Endodermal cell (in vitro differentiated cells): ENCODE measurements around the gene IGSF3. TPM values are rescaled to one million over a fixed set of nuclear protein-coding genes. Genes with fewer than 3 reads are reported as not detected.

ENCODE experiments used
- DNase-seq: peaks from one replicate; pipeline ENCODE4 v3.0.0-alpha.2; 2017
- H3K27ac ChIP-seq: 2 replicates; pipeline ENCODE4 v1.5.1; 2013; ENCODE audit warnings: mild to moderate bottlenecking, low read depth, low read length, moderate library complexity
- H3K27me3 ChIP-seq: 2 replicates; pipeline ENCODE4 v1.6.1; 2013; ENCODE audit warnings: mild to moderate bottlenecking, low read length, moderate library complexity; ENCODE audit not compliant: insufficient read depth, control insufficient read depth, poor library complexity, severe bottlenecking
- H3K36me3 ChIP-seq: 2 replicates; pipeline ENCODE4 v1.7.0; 2013; ENCODE audit warnings: mild to moderate bottlenecking, low read length, moderate library complexity; ENCODE audit not compliant: control insufficient read depth, insufficient read depth
- H3K4me1 ChIP-seq: one replicate; pipeline ENCODE4 v1.7.0; 2013; ENCODE audit warnings: low read length; ENCODE audit not compliant: control insufficient read depth, insufficient read depth
- H3K4me3 ChIP-seq: 2 replicates; pipeline ENCODE4 v1.5.1; 2013; ENCODE audit warnings: mild to moderate bottlenecking, low read length, moderate library complexity
- H3K9ac ChIP-seq: 2 replicates; pipeline ENCODE4 v1.6.1; 2013; ENCODE audit warnings: mild to moderate bottlenecking, low read length, moderate library complexity; ENCODE audit not compliant: poor library complexity, severe bottlenecking; ENCODE audit errors: extremely low read depth
- H3K9me3 ChIP-seq: 2 replicates; pipeline ENCODE4 v1.6.1; 2013; ENCODE audit warnings: mild to moderate bottlenecking, low read length, moderate library complexity; ENCODE audit not compliant: control insufficient read depth
- H3K27ac Mint-ChIP-seq: 2 replicates; pipeline ENCODE4 v1.8.0; 2020; ENCODE audit warnings: mixed read lengths
- H3K27me3 Mint-ChIP-seq: 2 replicates; pipeline ENCODE4 v1.8.0; 2021; ENCODE audit warnings: mild to moderate bottlenecking, mixed read lengths; ENCODE audit not compliant: insufficient read depth
- H3K36me3 Mint-ChIP-seq: 2 replicates; pipeline ENCODE4 v1.8.0; 2020; ENCODE audit warnings: low read depth, mixed read lengths
- H3K4me1 Mint-ChIP-seq: 2 replicates; pipeline ENCODE4 v1.8.0; 2020; ENCODE audit warnings: mixed read lengths
- H3K4me3 Mint-ChIP-seq: 2 replicates; pipeline ENCODE4 v1.8.0; 2020; ENCODE audit warnings: mild to moderate bottlenecking, moderate library complexity, mixed read lengths
- H3K9me3 Mint-ChIP-seq: 2 replicates; pipeline ENCODE4 v1.8.0; 2020; ENCODE audit warnings: mild to moderate bottlenecking, mixed read lengths
- WGBS, 2 experiments: methylation state at CpG; one replicate each; pipeline versions ENCODE4 v1.1.5 to v1.1.7; 2013; ENCODE audit warnings: missing lambda C conversion rate in 2 of 2, mixed read lengths in 1 of 2; ENCODE audit not compliant: insufficient coverage in 1 of 2, insufficient read length in 1 of 2; 5-methylcytosine and 5-hydroxymethylcytosine counted together
- total RNA-seq, 2 donors: library from RNA; stranded (reverse); fragmentation: NEBNext Ultra II Directional in 1 of 2; extraction: Animal tissue kit (Norgen Biotek cat#: 25700) in 1 of 2; gene quantifications; 2 replicates in 1 of 2; 3 replicates in 1 of 2; pipeline ENCODE4 v1.2.1, GENCODE V29; 2021
- TF ChIP-seq, protein P1 (sequence below): fragments of 200-600 bp; sonication (generic); conservative IDR thresholded peaks from 2 replicates; pipeline ENCODE4 v1.5.0; 2021; ENCODE audit warnings: antibody characterized with exemption, mild to moderate bottlenecking

The IGSF3 gene
- total RNA-seq, 2 donors from 2014 or later: 35.0 to 36.7 TPM

DNA sequence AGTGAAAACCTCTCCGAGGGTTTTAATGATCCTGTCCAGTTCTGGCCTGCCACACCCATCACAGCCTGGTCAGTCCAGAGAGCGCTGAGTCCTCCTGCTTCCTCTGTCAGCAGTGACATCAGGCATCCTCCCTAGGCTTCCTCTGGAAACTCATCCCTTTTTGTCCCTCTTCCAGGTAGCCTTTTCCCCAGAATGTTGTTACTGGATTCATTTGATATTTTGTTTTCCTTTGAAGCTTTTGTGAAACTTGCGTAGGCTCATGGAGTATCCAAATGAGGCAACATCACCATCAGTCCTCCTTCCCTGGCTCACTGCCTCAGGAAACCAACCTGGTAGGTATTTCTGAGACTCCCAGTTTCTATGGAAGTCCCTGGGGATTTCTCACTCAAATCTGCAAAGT lies 27.0 kb upstream of the IGSF3 start:
- no peaks in the 10 kb centered on the region for H3K36me3 ChIP-seq
- no peak overlapping the region for H3K4me3 Mint-ChIP-seq
- H3K9me3 Mint-ChIP-seq: no peaks in the 10 kb centered on the region
- no peaks in the 10 kb centered on the region for H3K27me3 ChIP-seq
- H3K4me1 Mint-ChIP-seq: peaks cover 16% of the 10 kb centered on the region
- H3K27me3 Mint-ChIP-seq: no peaks in the 10 kb centered on the region
- TF ChIP-seq, protein P1, sequence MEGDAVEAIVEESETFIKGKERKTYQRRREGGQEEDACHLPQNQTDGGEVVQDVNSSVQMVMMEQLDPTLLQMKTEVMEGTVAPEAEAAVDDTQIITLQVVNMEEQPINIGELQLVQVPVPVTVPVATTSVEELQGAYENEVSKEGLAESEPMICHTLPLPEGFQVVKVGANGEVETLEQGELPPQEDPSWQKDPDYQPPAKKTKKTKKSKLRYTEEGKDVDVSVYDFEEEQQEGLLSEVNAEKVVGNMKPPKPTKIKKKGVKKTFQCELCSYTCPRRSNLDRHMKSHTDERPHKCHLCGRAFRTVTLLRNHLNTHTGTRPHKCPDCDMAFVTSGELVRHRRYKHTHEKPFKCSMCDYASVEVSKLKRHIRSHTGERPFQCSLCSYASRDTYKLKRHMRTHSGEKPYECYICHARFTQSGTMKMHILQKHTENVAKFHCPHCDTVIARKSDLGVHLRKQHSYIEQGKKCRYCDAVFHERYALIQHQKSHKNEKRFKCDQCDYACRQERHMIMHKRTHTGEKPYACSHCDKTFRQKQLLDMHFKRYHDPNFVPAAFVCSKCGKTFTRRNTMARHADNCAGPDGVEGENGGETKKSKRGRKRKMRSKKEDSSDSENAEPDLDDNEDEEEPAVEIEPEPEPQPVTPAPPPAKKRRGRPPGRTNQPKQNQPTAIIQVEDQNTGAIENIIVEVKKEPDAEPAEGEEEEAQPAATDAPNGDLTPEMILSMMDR: no peak
- H3K4me3 ChIP-seq: no peak overlapping the region
- no peak overlapping the region for H3K9ac ChIP-seq
- 93 to 97% methylated on average over 3 of the region's 3 CpGs for WGBS, 2 experiments
- H3K9me3 ChIP-seq: no peaks in the 10 kb centered on the region
- no peak overlapping the region for H3K27ac Mint-ChIP-seq
- no peaks in the 10 kb centered on the region for H3K4me1 ChIP-seq
- no peak overlapping the region for H3K27ac ChIP-seq
- no peaks in the 10 kb centered on the region for H3K36me3 Mint-ChIP-seq
- DNase-seq: no peak

DNA sequence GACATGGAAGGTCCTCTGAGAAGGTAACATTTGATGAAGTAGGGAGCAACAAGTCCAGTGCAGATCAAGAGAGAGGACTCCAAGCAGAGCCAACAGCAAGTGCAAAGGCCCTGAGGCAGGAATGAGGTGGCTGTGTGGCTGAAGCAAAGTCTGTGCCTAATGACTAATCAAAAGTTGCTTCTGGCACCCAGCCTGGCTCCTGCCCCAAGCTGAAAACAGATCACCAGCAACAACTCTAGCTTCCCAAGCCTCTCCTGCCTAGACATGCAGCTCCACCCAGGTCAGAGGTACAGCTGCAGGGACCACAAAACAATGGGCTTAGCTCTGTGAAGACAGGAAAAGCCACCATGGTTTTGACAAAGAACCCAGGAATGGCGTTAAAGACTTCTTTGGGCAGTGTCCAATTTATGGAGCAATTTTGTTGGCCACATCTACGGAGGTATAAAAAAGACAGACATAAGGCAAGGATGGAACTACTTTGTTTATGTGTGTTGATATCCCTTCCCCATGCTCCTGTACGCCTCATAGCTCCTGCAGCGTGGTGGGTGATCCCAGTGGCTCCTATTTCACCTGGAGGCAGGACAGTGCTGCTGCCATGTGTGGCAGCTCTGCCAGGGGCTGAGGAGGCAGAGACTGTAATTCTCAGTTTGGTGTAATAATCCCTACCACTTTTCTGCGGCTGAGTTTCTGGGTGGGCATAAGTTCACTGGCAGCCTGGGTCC lies 26.4 kb upstream of the IGSF3 start:
- 91 to 96% methylated on average over 5 of the region's 5 CpGs for WGBS, 2 experiments
- Histone ChIP-seq H3K27me3 (no peaks in the 10 kb centered on the region), H3K27ac (no peak overlapping the region), H3K4me1 (no peaks in the 10 kb centered on the region), H3K4me3 (no peak overlapping the region), H3K9me3 (no peaks in the 10 kb centered on the region), H3K36me3 (no peaks in the 10 kb centered on the region), H3K9ac (no peak overlapping the region)
- no peak for DNase-seq
- Mint-ChIP-seq H3K36me3 (no peaks in the 10 kb centered on the region), H3K27ac (no peak overlapping the region), H3K9me3 (no peaks in the 10 kb centered on the region), H3K4me3 (no peak overlapping the region), H3K27me3 (no peaks in the 10 kb centered on the region), H3K4me1 (peaks cover 16% of the 10 kb centered on the region)
- TF ChIP-seq, protein P1: no peak

DNA sequence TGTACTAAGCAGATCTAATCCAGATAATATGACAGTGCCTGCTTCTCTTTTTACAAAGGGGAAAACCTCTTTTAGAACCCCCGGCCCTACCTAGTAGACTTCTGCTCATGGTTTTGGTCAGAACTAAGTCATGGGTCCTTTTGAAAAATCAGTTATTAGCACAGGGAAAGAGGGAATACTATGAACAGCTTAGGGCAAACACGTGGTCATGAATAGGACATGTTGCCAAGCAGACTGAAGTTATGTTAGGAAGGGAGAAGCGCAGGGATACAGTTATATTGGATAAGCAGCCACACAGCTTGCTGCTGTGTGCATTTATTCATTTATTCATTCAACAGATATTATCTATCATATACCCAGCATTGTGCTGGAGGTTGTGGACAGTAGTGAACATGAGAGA lies 25.3 kb upstream of the IGSF3 start:
- Mint-ChIP-seq H3K27ac (no peak overlapping the region), H3K9me3 (no peaks in the 10 kb centered on the region), H3K4me1 (peaks cover 16% of the 10 kb centered on the region), H3K36me3 (no peaks in the 10 kb centered on the region), H3K27me3 (no peaks in the 10 kb centered on the region), H3K4me3 (no peak overlapping the region)
- H3K4me3 ChIP-seq: no peak overlapping the region
- DNase-seq: no peak
- 80 to 95% methylated on average over 2 of the region's 3 CpGs for WGBS, 2 experiments
- H3K9me3 ChIP-seq: no peaks in the 10 kb centered on the region
- TF ChIP-seq, protein P1: no peak
- no peak overlapping the region for H3K27ac ChIP-seq
- no peaks in the 10 kb centered on the region for H3K27me3 ChIP-seq
- no peaks in the 10 kb centered on the region for H3K4me1 ChIP-seq
- H3K36me3 ChIP-seq: no peaks in the 10 kb centered on the region
- H3K9ac ChIP-seq: no peak overlapping the region
